ENCODE results near the gene NSMF.

GRCh38 chr9:137427454-137428310, 31.5 kb downstream of the NSMF start:
- TF ChIP-seq CTCF (IDR thresholded peaks at IDR 0.05; ENCODE audit: low read depth, low read length) (no peak), EZH2phosphoT487 (IDR thresholded peaks at IDR 0.05; ENCODE audit: low read depth) (no peak)
